Measurements from ENCODE around the gene TEKT5. TPM values are rescaled to one million over a fixed set of nuclear protein-coding genes. Genes with fewer than 3 reads are reported as not detected.

Gene TEKT5
- total RNA-seq, 1 experiment from 2014 or later: not detected

DNA sequence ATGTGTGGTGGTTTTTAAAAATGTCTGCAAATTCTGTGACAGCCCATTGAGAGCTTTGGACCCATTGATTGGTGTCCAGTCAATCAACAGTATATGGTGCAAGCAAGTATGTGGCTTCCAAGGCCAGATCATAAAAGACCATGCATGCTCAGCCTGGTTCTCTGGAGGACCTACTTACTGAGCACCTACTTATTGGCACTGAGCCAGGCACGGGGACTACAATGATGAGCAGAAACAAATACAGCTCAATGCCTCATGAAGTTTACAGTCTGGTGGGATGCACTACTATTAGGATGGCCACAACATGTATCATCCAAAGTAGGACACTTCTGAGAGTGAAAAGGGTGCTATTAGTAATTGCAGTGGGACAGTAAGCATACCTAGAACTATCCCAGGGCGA lies 107.1 kb downstream of the TEKT5 start:
- intact Hi-C loops (cut with micrococcal nuclease; ENCODE audit: unreplicated experiment): loop anchor here (10.0 kb wide), 2 partner anchors 63 to 147 kb away; no protein-coding TSS in a partner anchor
- H3K4me3 ChIP-seq (ENCODE audit: low read depth, low read length, poor library complexity, severe bottlenecking): no peak overlapping the region
- TF ChIP-seq, protein P1, sequence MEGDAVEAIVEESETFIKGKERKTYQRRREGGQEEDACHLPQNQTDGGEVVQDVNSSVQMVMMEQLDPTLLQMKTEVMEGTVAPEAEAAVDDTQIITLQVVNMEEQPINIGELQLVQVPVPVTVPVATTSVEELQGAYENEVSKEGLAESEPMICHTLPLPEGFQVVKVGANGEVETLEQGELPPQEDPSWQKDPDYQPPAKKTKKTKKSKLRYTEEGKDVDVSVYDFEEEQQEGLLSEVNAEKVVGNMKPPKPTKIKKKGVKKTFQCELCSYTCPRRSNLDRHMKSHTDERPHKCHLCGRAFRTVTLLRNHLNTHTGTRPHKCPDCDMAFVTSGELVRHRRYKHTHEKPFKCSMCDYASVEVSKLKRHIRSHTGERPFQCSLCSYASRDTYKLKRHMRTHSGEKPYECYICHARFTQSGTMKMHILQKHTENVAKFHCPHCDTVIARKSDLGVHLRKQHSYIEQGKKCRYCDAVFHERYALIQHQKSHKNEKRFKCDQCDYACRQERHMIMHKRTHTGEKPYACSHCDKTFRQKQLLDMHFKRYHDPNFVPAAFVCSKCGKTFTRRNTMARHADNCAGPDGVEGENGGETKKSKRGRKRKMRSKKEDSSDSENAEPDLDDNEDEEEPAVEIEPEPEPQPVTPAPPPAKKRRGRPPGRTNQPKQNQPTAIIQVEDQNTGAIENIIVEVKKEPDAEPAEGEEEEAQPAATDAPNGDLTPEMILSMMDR (conservative IDR thresholded peaks at IDR 0.05; ENCODE audit: low read depth, low read length): no peak
- H3K27ac ChIP-seq (ENCODE audit: low read depth, low read length, poor library complexity, severe bottlenecking): no peak overlapping the region
- BruUV-seq (replicated peaks): no TSS peak
- ChIA-PET CTCF (no interaction called here), POLR2A (ENCODE audit: low non-redundant PET) (no interaction called here)
- H3K36me3 ChIP-seq (ENCODE audit: insufficient read depth, low read length, poor library complexity, severe bottlenecking): no peaks in the 10 kb centered on the region
- no peaks in the 10 kb centered on the region for H3K4me1 ChIP-seq (ENCODE audit: insufficient read depth, low read length, poor library complexity, severe bottlenecking)
- H3K27me3 ChIP-seq (replicated peaks; ENCODE audit: insufficient read depth, low read depth, low read length, poor library complexity): no peaks in the 10 kb centered on the region
- H3K9me3 ChIP-seq (ENCODE audit: low read depth, low read length, poor library complexity, severe bottlenecking): no peaks in the 10 kb centered on the region
- DNase-seq (ENCODE audit: low spot score): no peak

DNA sequence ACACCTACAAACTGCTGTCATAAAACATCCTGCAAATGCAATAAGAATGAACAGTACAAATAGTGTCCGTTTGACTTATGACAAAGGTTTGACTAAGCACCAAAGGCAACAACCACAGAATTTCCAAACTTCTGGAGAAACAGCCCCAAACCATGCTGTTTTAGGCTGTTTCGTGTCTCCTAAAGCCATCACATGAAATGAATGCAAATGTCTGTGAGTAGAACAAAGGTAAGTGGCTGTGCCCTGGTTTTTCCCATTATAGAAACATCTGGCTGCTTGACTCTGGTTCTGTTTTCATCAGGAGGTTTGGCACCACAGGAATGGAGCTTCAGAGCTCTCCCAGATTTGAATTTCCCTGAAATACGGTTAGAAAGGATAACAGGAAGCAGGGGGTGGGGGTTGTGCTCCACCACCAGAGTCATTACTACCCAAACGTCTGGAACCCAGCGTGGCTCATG lies 109.7 kb downstream of the TEKT5 start:
- Histone ChIP-seq H3K36me3 (ENCODE audit: insufficient read depth, low read length, poor library complexity, severe bottlenecking) (no peaks in the 10 kb centered on the region), H3K27me3 (replicated peaks; ENCODE audit: insufficient read depth, low read depth, low read length, poor library complexity) (no peaks in the 10 kb centered on the region), H3K4me3 (ENCODE audit: low read depth, low read length, poor library complexity, severe bottlenecking) (no peak overlapping the region), H3K27ac (ENCODE audit: low read depth, low read length, poor library complexity, severe bottlenecking) (no peak overlapping the region), H3K9me3 (ENCODE audit: low read depth, low read length, poor library complexity, severe bottlenecking) (no peaks in the 10 kb centered on the region), H3K4me1 (ENCODE audit: insufficient read depth, low read length, poor library complexity, severe bottlenecking) (peaks cover 4% of the 10 kb centered on the region)
- intact Hi-C loops (cut with micrococcal nuclease; ENCODE audit: unreplicated experiment): loop anchor here (10.0 kb wide), 2 partner anchors 60 to 150 kb away; no protein-coding TSS in a partner anchor
- no peak for DNase-seq (ENCODE audit: low spot score)
- TF ChIP-seq EZH2 (IDR thresholded peaks at IDR 0.05; ENCODE audit: borderline replicate concordance, low read depth, low read length, poor library complexity, severe bottlenecking): no peak
- TF ChIP-seq, protein P1 (conservative IDR thresholded peaks at IDR 0.05; ENCODE audit: low read depth, low read length): no peak
- CTCF ChIA-PET: no interaction called here
- no TSS peak for BruUV-seq (replicated peaks)
- POLR2A ChIA-PET (ENCODE audit: low non-redundant PET): no interaction called here

DNA sequence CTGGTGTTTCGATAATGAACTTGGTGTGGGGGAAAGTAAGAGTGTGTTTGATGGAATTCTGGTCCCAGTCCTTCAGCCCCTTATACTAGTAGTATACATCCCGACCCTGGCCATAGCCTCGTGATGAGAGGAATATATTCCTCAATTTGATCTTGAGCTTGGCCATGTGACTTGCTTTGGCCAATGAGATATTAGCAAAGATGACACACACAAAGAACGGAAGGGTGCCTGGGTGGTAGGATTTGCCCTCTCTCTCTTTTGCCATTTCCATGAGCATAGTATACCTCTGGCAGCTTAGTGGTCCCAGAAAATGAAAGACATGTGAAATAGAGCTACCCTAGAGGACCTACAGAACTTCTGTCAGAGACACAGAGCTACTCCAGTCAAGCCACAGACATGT lies 111.5 kb downstream of the TEKT5 start:
- Histone ChIP-seq H3K4me1 (ENCODE audit: insufficient read depth, low read length, poor library complexity, severe bottlenecking) (peaks cover 4% of the 10 kb centered on the region), H3K36me3 (ENCODE audit: insufficient read depth, low read length, poor library complexity, severe bottlenecking) (no peaks in the 10 kb centered on the region), H3K4me3 (ENCODE audit: low read depth, low read length, poor library complexity, severe bottlenecking) (no peak overlapping the region), H3K27me3 (replicated peaks; ENCODE audit: insufficient read depth, low read depth, low read length, poor library complexity) (no peaks in the 10 kb centered on the region), H3K27ac (ENCODE audit: low read depth, low read length, poor library complexity, severe bottlenecking) (no peak overlapping the region), H3K9me3 (ENCODE audit: low read depth, low read length, poor library complexity, severe bottlenecking) (no peaks in the 10 kb centered on the region)
- DNase-seq (ENCODE audit: low spot score): no peak
- no TSS peak for BruUV-seq (replicated peaks)
- CTCF ChIA-PET: no interaction called here
- TF ChIP-seq, protein P1 (conservative IDR thresholded peaks at IDR 0.05; ENCODE audit: low read depth, low read length): no peak
- TF ChIP-seq EZH2 (IDR thresholded peaks at IDR 0.05; ENCODE audit: borderline replicate concordance, low read depth, low read length, poor library complexity, severe bottlenecking): no peak
- POLR2A ChIA-PET (ENCODE audit: low non-redundant PET): no interaction called here
- intact Hi-C loops (cut with micrococcal nuclease; ENCODE audit: unreplicated experiment): loop anchor here (10.0 kb wide), 2 partner anchors 58 to 152 kb away; no protein-coding TSS in a partner anchor

Measured in A673 (cell line).